ENCODE results near the gene THRB. TPM values are rescaled to one million over a fixed set of nuclear protein-coding genes. Genes with fewer than 3 reads are reported as not detected.
A peak's percentile ranks its signal among the peaks of the same experiment; 100 is the strongest.
"Not testable (repeated sequence)": the region's sequence is repeated elsewhere in the genome, so short reads cannot be mapped to it uniquely, and the experiment has no call there.

Gene THRB
- total and polyA plus RNA-seq, 2 experiments from 2014 or later: 3.3 to 5.1 TPM

GRCh38 chr3:24096271-24096670 is 398.4 kb downstream of the THRB start:
- H4K20me1 ChIP-seq (ENCODE audit: insufficient read depth): no peaks in the 10 kb centered on the region
- H2AFZ ChIP-seq: no peak overlapping the region
- no peak overlapping the region for H3K4me2 ChIP-seq (ENCODE audit: unreplicated experiment)
- no peaks in the 10 kb centered on the region for H3K9me3 ChIP-seq (ENCODE audit: low read depth)
- WGBS, 2 experiments (ENCODE audit: low coverage in 1 of 2, low lambda C conversion rate in 2 of 2, missing lambda C conversion rate in 2 of 2): 55 to 63% methylated on average over 1 of the region's 1 CpG
- no peak overlapping the region for H3K27ac ChIP-seq
- no peaks in the 10 kb centered on the region; the same call in 1 of the 2 replicates for H3K4me1 ChIP-seq (ENCODE audit: insufficient read depth)
- no peaks in the 10 kb centered on the region for H3K27me3 ChIP-seq (replicated peaks; ENCODE audit: insufficient read depth)
- H3K4me3 ChIP-seq: no peak overlapping the region
- no peaks in the 10 kb centered on the region for H3K36me3 ChIP-seq (ENCODE audit: low read depth)
- H3K9me2 ChIP-seq (ENCODE audit: insufficient read depth): no peaks in the 10 kb centered on the region
- in situ Hi-C loops (cut with MboI): no loop called here
- DNase-seq: no peak
- no peaks in the 10 kb centered on the region for H3K79me2 ChIP-seq (ENCODE audit: insufficient read depth)
- H3K9ac ChIP-seq: no peak overlapping the region
- TF ChIP-seq EZH2 (IDR thresholded peaks at IDR 0.05; ENCODE audit: insufficient read depth, poor library complexity, severe bottlenecking): no peak
- no peak for TF ChIP-seq EZH2phosphoT487 (IDR thresholded peaks at IDR 0.05; ENCODE audit: insufficient read depth, low read depth)
- no peaks in the 10 kb centered on the region for H3F3A ChIP-seq (ENCODE audit: insufficient read depth)

DNA sequence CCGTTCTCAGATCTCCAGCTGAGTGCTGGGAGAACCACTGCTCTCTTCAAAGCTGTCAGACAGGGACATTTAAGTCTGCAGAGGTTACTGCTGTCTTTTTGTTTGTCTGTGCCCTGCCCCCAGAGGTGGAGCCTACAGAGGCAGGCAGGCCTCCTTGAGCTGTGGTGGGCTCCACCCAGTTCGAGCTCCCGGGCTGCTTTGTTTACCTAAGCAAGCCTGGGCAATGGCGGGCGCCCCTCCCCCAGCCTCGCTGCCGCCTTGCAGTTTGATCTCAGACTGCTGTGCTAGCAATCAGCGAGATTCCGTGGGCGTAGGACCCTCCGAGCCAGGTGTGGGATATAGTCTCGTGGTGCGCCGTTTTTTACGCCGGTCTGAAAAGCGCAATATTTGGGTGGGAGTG is 399.8 kb downstream of the THRB start:
- H3K4me2 ChIP-seq (ENCODE audit: unreplicated experiment); H3K36me3 ChIP-seq (ENCODE audit: low read depth); in situ Hi-C loops (cut with MboI); H2AFZ ChIP-seq; H3K9me3 ChIP-seq (ENCODE audit: low read depth); H3K27me3 ChIP-seq (replicated peaks; ENCODE audit: insufficient read depth); H3K9ac ChIP-seq; H3F3A ChIP-seq (ENCODE audit: insufficient read depth); H3K4me1 ChIP-seq (ENCODE audit: insufficient read depth); H3K4me3 ChIP-seq; DNase-seq; H3K9me2 ChIP-seq (ENCODE audit: insufficient read depth); H4K20me1 ChIP-seq (ENCODE audit: insufficient read depth); H3K27ac ChIP-seq; H3K79me2 ChIP-seq (ENCODE audit: insufficient read depth): not testable (repeated sequence)
- WGBS, 2 experiments (ENCODE audit: low coverage in 1 of 2, low lambda C conversion rate in 2 of 2, missing lambda C conversion rate in 2 of 2): 67 to 86% methylated on average over 12 to 14 of the region's 17 CpGs

- 65% methylated on average over 2 of the region's 2 CpGs for WGBS, 2 experiments (ENCODE audit: low coverage in 1 of 2, low lambda C conversion rate in 2 of 2, missing lambda C conversion rate in 2 of 2)
- Histone ChIP-seq H3K9me2 (ENCODE audit: insufficient read depth) (no peaks in the 10 kb centered on the region), H3K79me2 (ENCODE audit: insufficient read depth) (no peaks in the 10 kb centered on the region), H3F3A (ENCODE audit: insufficient read depth) (no peaks in the 10 kb centered on the region), H3K9me3 (ENCODE audit: low read depth) (no peaks in the 10 kb centered on the region), H3K27ac (no peak overlapping the region), H3K4me2 (ENCODE audit: unreplicated experiment) (no peak overlapping the region), H3K4me3 (no peak overlapping the region), H4K20me1 (ENCODE audit: insufficient read depth) (no peaks in the 10 kb centered on the region), H3K27me3 (replicated peaks; ENCODE audit: insufficient read depth) (no peaks in the 10 kb centered on the region), H3K9ac (no peak overlapping the region), H3K36me3 (ENCODE audit: low read depth) (no peaks in the 10 kb centered on the region), H2AFZ (no peak overlapping the region), H3K4me1 (ENCODE audit: insufficient read depth) (peaks cover 9% of the 10 kb centered on the region)
- DNase-seq: peak; percentile 66
- no peak for TF ChIP-seq EZH2 (IDR thresholded peaks at IDR 0.05; ENCODE audit: insufficient read depth, poor library complexity, severe bottlenecking)
- TF ChIP-seq EZH2phosphoT487 (IDR thresholded peaks at IDR 0.05; ENCODE audit: insufficient read depth, low read depth): no peak
- in situ Hi-C loops (cut with MboI): no loop called here
These were observed 405.9 kb downstream of the THRB start for GRCh38 chr3:24088782-24089181.

- Histone ChIP-seq H3F3A (ENCODE audit: insufficient read depth) (no peaks in the 10 kb centered on the region), H3K9me2 (ENCODE audit: insufficient read depth) (no peaks in the 10 kb centered on the region), H3K79me2 (ENCODE audit: insufficient read depth) (no peaks in the 10 kb centered on the region), H3K4me2 (ENCODE audit: unreplicated experiment) (no peak overlapping the region), H3K27ac (no peak overlapping the region), H3K4me3 (no peak overlapping the region), H3K9ac (no peak overlapping the region), H3K4me1 (ENCODE audit: insufficient read depth) (peaks cover 9% of the 10 kb centered on the region), H3K9me3 (ENCODE audit: low read depth) (no peaks in the 10 kb centered on the region), H4K20me1 (ENCODE audit: insufficient read depth) (no peaks in the 10 kb centered on the region), H2AFZ (no peak overlapping the region), H3K27me3 (replicated peaks; ENCODE audit: insufficient read depth) (no peaks in the 10 kb centered on the region), H3K36me3 (ENCODE audit: low read depth) (no peaks in the 10 kb centered on the region)
- no peak for TF ChIP-seq EZH2 (IDR thresholded peaks at IDR 0.05; ENCODE audit: insufficient read depth, poor library complexity, severe bottlenecking)
- TF ChIP-seq EZH2phosphoT487 (IDR thresholded peaks at IDR 0.05; ENCODE audit: insufficient read depth, low read depth): no peak
- WGBS, 2 experiments (ENCODE audit: low coverage in 1 of 2, low lambda C conversion rate in 2 of 2, missing lambda C conversion rate in 2 of 2): 90 to 94% methylated on average over 3 of the region's 3 CpGs
- in situ Hi-C loops (cut with MboI): no loop called here
- DNase-seq: no peak
These were observed 407.2 kb downstream of the THRB start for GRCh38 chr3:24087469-24087868.

Measured in GM23248 (cell line).